Measurements from ENCODE around the gene ARHGEF5.

- TF ChIP-seq CTCF (IDR thresholded peaks at IDR 0.05; ENCODE audit: insufficient read depth, low read length) (no peak), POLR2AphosphoS5 (IDR thresholded peaks at IDR 0.05; ENCODE audit: low read depth) (no peak)
Measured at GRCh38 chr7:144384071-144384470, 28.9 kb downstream of the ARHGEF5 start.
